ENCODE data around the gene JADE2. TPM values are rescaled to one million over a fixed set of nuclear protein-coding genes. Genes with fewer than 3 reads are reported as not detected.
"Not testable (repeated sequence)": the region's sequence is repeated elsewhere in the genome, so short reads cannot be mapped to it uniquely, and the experiment has no call there.

JADE2 gene
- total RNA-seq, 1 donor from 2014 or later, result 31.6 TPM

- no peak for DNase-seq (ENCODE audit: low spot score)
Measured at GRCh38 chr5:134583766-134584165, 58.3 kb downstream of the JADE2 start.

DNA sequence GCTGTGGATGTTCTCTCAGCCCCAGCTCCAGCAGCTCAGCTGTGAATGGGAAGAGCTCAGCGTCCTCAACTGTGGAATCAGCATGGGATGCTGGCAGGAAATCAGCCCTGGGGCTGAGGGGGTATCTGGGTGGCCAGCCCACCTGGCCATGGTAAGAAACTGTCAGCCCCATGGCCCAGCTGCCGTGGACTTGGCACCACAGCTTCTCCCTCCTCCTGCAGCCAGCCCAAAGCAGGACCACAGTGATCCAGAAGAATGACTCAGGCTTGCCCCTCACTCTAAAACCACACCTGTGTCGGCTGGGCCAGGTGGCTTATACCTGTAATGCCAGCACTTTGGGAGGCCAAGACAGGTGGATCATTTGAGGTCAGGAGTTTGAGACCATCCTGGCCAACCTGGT, 59.2 kb downstream of the JADE2 start:
- DNase-seq (ENCODE audit: low spot score), result peak; percentile 72

GRCh38 chr5:134585966-134586365, 60.5 kb downstream of the JADE2 start:
- peak; percentile 59 for DNase-seq (ENCODE audit: low spot score)

DNA sequence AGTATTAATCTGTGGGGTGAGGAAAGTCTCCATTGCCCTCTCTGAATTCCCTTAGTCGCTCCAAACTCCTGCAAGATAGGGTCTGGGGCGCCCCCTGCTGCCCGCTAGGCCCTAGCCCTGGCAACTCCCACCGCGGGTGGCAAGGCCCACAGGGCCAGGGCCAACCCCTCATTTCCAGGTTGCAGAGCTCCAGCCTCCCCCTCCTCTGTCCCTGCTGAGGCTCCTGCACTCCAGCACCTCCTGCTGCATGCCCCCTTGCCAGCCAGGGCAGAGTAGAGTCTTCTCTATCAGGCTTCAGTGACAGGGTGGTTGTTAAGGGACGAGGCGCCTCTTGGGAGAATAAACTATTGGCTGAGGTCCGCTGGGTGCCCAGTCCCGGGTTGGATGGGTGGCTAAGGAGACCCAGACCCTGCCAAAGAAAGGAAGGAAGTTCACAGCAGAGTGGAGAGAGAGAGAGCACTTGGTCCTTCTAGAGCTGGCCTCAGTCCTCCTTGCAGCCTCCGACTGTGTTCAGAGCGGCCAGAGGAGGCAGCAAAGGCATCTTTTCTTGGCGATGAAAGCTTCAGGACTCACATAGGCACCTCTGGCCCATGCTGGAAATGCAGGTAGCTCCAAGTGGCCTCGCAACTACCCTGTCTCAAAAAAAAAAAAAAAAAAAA, 61.5 kb downstream of the JADE2 start:
- peak; percentile 94 for DNase-seq (ENCODE audit: low spot score)

- peak; percentile 86 for DNase-seq (ENCODE audit: low spot score)
Measured at GRCh38 chr5:134590992-134591659, 65.7 kb downstream of the JADE2 start.

DNA sequence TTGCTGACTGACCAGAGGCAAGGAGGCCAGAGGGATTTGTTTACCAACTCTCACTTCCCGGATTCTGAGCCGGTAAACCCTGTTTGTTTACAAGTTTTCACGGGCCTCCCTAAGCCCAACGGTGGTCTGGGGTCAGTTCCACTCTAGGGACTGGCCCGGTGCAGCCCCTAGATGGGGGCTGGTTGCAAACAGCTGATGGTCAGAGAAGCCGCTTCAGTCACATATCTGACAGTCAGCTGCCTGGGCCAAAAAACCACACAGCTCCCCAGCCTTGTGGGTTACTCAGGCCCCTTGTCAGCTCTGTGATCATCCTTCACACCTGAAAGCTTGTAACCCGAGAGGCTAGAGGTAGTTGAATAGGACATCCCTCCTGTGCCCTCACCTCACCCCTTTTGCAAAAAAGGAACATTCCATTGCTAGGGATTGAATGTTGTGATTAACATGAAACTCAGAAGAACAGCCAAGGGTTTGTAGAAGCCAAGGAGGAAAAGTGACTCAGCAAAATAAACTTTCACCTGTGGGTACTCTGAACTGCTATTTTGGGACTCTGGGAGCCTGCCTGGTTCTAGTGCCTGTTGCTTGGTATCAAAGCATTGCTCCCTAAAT, 66.8 kb downstream of the JADE2 start:
- DNase-seq (ENCODE audit: low spot score), result peak; percentile 67

- peak; percentile 60 for DNase-seq (ENCODE audit: low spot score)
Measured at GRCh38 chr5:134594336-134594735, 68.9 kb downstream of the JADE2 start.

GRCh38 chr5:134594797-134595457, 69.5 kb downstream of the JADE2 start:
- peak; percentile 37 for DNase-seq (ENCODE audit: low spot score)

- DNase-seq (ENCODE audit: low spot score), result no peak
Measured at GRCh38 chr5:134595458-134595838, 70.0 kb downstream of the JADE2 start.

- DNase-seq (ENCODE audit: low spot score), result not testable (repeated sequence)
Measured at GRCh38 chr5:134599820-134600219, 74.3 kb downstream of the JADE2 start.

DNA sequence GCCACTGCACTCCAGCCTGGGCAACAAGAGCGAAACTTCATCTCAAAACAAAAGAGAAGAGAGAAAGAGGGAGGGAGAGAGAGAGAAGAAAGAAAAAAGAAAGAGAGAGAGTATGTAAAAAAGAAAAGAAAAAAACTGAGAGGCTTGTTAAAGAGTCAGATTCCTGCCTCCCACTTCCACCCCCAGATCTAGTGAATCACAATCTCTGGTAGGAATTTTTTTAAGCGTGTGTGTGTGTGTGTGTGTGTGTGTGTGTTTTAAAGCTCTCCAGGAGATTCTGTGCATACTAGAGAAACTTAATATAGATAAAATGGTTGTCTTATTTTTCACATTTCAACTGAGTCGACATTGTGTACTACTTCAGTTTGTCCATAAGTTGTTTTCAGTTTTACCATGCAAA, 75.1 kb downstream of the JADE2 start:
- no peak for DNase-seq (ENCODE audit: low spot score)

DNA sequence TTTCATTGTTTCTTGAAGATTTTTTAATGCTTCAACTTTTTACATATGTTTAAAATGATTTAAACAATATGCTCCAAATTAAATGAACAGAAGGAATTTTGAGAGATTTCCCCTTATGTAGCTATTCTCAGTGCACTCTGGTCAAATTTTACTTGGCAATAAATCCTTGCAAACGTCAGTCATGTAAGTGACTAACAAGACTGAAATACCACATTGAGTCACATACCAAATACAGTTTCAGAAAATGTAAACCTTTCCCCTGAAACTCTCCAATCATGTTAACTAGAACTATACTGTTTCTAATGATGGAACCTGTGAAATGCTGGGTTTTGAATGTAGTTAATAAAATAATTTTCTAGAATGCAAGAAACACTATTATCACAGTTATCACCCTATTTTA, 77.6 kb downstream of the JADE2 start:
- DNase-seq (ENCODE audit: low spot score), result no peak

- no peak for DNase-seq (ENCODE audit: low spot score)
Measured at GRCh38 chr5:134604908-134605307, 79.4 kb downstream of the JADE2 start.

DNA sequence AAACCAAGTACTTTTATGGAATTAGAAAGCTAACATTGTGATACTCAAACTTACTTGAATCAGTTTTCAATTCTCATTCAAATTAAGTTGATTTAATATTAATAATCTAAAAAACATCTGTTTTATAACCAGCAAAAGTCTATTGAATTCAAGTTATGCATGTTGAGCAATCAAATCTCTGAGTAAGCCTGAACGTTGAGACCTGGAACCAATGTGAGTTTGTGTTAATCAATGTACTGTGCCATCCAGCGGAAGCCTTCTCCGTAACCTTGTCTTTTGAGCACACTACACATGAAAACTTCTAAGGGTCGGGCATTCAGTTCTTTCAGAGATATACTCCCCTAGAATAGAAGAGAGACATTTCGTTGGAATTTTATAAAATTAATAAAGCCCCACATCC, 81.3 kb downstream of the JADE2 start:
- no peak for DNase-seq (ENCODE audit: low spot score)

- DNase-seq (ENCODE audit: low spot score), result no peak
Measured at GRCh38 chr5:134608555-134608954, 83.1 kb downstream of the JADE2 start.

DNA sequence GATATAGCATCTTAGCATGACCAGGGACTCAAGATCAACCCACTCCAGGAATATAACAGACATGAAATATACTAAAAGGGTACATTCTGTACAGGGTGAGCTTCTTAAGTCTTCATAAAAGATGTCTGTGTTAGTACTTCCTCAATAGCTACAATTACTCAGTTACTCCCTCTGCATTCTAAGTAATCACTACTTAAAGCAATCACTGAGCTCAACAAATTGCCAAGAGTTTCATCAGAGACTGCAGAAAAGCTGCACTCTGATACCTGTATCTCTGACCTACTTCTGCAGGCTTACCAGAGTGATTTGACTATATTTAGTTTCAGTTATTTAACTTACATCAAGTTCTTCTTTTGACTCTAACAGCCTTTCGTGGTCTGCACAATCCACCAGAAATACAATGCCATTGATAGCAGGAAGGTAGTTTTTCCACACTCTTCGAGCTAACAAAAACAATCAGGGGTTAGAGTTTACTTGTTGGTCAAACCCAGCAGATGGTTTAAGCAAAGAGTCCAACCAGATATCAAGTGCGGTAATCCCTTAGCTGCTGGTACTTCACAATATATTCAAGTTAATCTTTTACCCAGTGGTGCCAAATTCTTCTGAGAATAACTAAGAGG, 83.9 kb downstream of the JADE2 start:
- no peak for DNase-seq (ENCODE audit: low spot score)

DNA sequence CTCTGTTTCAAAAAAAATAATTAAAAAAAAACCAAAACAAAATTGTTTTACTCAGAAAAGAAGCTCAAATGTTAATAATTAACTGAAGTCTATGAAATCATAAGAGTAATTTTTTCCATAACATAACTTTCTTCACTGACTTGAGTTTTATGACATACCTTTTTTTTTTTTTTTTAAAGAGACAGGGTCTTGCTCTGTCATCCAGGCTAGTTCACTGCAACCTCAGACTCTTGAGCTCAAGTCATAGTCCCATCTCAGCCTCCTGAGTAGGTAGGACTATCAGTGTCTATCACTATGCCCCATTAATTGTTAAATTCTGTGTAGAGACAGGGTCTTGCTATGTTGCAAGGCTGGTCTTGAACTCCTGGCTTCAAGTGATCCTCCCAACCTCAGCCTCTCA, 85.3 kb downstream of the JADE2 start:
- DNase-seq (ENCODE audit: low spot score), result no peak

DNA sequence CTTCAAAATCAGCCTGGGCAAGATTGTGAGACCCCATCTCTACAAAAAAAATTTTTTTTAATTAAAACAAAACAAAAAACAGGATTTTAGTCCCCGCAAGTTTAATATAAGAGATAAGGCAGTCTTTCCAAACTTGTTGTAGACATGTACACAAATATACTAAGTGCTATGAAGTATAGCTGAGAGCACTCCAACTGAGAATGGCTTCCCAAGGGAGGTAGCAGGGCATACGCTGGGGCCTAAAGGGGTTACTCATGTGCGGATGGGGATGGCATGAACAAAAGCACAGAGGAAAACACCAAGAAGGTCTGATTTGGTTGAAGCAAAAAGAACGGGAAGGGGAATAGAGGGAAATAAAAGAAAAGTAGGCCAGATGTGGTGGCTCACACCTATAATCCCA, 86.0 kb downstream of the JADE2 start:
- DNase-seq (ENCODE audit: low spot score), result no peak

- DNase-seq (ENCODE audit: low spot score), result no peak
Measured at GRCh38 chr5:134614450-134615085, 89.1 kb downstream of the JADE2 start.

- DNase-seq (ENCODE audit: low spot score), result no peak
Measured at GRCh38 chr5:134620634-134621033, 95.2 kb downstream of the JADE2 start.

- DNase-seq (ENCODE audit: low spot score), result no peak
Measured at GRCh38 chr5:134625559-134625958, 100.1 kb downstream of the JADE2 start.
